ENCODE results near the gene MIB1.

DNA sequence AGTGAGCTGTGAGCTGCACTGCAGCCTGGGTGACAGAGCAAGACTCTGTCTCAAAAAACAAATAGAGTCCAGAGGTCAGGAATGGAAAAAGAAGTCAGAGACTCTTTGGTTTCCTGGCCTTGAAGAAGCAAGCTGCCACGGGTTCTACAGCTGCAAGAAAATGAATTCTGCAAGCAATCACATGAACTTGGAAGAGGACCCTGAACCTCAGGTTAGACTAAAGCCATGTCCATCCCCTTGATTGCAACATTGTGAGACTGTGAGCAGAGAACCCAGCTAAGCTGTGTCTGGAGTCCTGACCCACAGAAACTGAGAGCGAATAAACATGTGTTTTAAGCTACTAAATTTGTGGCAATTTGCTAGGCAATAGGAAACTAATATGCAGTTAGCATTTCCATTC, 12.9 kb upstream of the MIB1 start:
- TF ChIP-seq, protein P1, sequence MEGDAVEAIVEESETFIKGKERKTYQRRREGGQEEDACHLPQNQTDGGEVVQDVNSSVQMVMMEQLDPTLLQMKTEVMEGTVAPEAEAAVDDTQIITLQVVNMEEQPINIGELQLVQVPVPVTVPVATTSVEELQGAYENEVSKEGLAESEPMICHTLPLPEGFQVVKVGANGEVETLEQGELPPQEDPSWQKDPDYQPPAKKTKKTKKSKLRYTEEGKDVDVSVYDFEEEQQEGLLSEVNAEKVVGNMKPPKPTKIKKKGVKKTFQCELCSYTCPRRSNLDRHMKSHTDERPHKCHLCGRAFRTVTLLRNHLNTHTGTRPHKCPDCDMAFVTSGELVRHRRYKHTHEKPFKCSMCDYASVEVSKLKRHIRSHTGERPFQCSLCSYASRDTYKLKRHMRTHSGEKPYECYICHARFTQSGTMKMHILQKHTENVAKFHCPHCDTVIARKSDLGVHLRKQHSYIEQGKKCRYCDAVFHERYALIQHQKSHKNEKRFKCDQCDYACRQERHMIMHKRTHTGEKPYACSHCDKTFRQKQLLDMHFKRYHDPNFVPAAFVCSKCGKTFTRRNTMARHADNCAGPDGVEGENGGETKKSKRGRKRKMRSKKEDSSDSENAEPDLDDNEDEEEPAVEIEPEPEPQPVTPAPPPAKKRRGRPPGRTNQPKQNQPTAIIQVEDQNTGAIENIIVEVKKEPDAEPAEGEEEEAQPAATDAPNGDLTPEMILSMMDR (IDR thresholded peaks at IDR 0.05), result no peak
- no peak for TF ChIP-seq EZH2 (IDR thresholded peaks at IDR 0.05; ENCODE audit: borderline replicate concordance, insufficient read depth, low read depth, low read length, poor library complexity, severe bottlenecking)
